ENCODE data around the gene SLC38A11.

SLC38A11 gene

DNA sequence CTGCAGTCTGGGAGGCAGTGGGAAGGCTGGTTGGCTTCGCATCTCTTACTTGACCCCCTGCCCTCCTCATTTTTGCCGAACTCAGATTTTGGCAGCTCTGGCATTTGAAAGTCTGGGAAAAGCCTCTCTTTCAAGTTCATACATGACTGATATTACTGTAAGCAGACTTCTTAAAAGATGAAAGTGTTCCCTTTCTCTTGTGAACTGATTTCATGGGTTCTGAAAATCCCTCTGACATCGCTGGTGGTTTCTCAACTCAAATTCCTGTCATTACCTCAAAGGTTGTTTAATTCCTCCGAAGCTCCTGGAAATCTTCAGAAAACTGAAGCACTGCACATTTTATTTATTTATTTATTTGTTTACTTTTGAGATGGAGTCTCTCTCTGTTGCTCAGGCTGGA, 16.9 kb upstream of the SLC38A11 start:
- in situ Hi-C loops (cut with HindIII; ENCODE audit: low sequenced_read_pairs) = no loop called here

DNA sequence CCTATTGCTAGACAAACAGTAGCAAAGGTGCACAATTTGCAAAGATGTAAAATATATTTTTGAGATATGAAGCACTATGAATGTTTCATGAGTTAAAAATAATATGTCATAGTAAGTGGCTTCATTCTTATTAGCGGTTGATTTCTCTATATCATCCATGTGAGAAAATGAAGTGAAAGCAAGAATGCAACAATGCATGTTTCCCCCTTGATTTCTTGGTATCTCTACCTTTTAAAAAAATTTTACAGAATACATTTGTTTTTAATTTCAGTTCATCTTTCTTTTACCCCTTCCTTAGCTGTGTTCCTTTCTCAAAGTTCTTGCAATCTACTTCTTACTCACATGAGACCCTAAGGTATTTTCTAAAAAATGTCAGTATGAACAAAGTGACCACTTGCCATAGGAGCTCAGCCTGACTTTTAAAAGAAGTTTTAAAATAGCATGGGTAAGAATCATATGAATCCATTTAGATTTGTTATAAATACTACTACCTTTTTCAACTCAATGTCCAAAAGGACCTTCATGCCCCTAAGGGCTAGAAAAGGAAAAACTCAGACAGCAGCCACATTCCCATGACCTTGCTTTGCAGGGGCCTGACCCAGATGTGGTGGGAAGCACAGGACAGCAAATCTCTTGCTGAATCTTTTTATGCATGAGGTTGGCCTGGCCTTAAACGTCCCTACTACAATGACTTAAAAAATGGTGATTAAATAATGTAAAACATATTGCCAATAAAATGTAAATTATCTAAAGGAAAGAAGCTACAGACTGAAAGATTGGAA, 14.8 kb upstream of the SLC38A11 start:
- in situ Hi-C loops (cut with HindIII; ENCODE audit: low sequenced_read_pairs) = no loop called here

DNA sequence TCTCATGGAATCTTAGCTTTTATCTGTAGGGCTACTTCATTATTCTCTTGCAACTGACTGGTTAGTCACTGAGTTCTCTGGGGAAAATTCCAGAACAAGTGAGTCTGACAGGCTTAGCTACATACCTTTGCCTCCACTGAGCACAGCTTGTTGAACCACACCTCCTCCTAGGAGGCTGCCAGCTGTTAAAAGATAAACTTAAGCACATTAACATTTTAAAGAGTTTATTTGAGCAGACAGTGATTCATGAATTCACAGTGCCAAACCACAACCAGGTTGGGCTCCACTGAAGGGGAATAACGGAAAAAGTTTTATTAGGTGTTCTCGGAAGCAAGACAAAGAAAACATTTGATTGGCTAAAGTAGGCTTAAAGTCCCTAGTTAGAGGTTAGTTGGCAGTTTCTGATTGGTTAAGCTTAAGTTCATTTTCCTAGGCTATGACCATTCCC, 12.5 kb upstream of the SLC38A11 start:
- in situ Hi-C loops (cut with HindIII; ENCODE audit: low sequenced_read_pairs) = no loop called here

DNA sequence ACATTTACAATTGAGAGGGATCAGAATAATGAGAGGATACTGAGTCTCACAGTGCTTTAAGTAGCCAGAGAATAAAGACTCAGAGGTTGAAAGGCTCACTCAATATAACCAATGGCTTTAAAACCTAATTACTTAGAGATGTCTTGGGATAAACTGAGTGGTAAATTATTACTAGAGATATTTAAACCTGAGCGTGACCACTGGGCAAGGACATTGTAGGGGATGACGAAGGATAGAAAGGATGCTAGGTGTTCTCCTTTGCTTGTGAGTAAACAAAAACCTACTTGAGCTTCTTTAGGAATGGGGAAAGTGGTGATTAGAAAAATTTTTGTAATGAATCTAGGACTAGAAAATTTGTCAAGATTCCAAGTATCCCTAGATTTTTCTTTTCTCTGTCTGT, 12.0 kb upstream of the SLC38A11 start:
- in situ Hi-C loops (cut with HindIII; ENCODE audit: low sequenced_read_pairs) = no loop called here

DNA sequence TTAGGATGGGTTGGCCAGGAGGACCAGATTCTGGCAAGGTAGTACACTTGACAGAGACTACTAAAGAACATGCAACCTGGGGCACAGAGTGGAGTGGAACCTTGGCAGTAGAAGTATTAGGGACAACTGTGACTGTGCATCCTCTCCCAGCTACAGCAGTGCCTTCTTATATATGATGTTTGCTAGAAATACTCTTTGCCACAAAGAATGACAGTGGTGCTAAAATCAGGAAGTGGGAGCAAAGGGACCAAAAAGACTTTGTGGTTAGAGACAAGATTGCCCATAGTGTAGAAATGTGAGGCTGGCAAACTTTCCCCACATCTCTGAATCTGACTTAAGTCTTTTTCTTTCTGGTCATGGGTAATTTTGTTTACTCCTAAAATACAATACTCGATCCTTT, 9.4 kb upstream of the SLC38A11 start:
- in situ Hi-C loops (cut with HindIII; ENCODE audit: low sequenced_read_pairs) = no loop called here

DNA sequence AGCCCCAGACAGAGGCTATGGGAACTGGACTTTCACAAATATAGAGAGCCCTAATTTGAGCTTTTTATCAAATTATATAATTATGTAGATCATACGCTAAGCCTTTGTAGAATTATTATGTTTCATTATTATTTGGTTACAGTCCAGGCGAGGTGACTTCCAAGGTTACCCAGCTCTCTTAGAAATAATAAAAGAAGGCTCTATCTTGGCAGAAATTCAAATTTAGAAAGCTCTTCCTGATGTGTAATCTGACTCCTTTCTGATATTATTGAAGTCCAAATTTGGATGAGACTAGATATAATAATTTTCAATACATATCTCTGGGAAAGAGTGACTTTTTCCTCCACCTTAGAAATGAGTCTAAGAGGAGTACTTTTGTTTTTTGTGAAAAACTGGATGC, 4.8 kb upstream of the SLC38A11 start:
- in situ Hi-C loops (cut with HindIII; ENCODE audit: low sequenced_read_pairs) = no loop called here

DNA sequence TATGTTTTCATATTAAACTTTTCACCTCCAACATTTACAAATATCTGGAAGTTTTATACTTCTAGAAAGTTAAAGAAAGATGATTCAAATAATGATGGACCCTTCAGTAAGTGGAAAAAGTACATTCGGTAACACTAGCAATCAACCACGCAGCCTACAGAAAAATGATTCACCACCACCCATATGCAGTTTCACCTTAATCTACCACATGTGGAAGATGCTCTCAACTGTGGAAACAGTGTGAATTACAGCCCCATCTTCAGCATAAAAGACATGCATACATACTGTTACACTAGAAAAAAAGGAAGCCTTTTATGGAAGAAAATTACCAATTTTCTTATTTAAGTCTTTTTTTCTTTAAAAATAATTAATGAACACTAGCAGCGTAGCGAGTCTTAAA, 1.1 kb downstream of the SLC38A11 start:
- in situ Hi-C loops (cut with HindIII; ENCODE audit: low sequenced_read_pairs) = no loop called here

DNA sequence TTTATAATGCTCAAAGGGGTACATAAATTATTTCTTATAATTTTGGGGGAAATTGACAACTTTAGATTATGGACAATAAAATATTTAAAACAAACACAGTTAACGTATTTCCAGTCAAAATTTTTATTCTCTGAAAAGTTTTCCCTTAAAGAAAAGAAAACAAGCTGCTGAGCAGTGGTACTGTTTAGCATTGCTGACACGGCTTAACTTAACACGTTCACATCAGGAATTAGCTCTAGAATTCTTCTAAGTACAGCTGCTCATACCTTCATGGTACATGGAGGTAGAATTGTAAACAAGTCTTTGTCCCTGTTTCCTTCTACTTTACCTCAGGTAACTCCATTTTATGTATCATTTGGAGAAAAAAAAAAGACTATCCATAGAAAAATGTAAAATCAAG, 2.0 kb downstream of the SLC38A11 start:
- in situ Hi-C loops (cut with HindIII; ENCODE audit: low sequenced_read_pairs) = no loop called here

DNA sequence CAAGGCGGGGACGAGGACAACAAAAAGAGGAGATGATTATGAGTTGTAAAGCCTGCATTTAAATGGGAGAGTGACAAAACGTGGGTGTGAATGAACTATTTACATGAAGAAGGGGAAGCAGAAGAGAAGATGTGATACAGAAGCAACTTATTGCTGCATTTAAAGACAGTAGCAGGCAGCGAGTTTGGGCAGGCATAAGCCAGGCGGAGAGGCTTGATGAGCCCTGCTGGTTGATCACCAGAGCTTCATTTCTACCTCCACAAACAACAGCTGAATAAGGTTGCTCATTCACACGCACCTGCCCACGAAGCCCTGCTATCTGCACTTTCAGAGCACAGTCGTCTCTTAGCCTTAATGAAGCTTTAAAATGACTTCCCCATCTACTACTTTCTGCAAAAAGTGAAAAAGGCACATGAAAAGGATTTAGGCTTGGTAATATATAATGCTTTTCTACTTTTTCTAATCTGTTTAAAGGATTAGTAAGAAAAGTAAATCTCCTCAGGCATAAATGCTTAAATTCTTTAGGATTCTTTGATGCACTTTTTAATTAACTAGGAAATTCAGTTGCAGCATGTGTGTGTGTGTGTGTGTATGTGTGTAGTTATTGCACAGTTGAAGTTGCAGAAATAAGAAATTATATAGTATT, 3.1 kb downstream of the SLC38A11 start:
- in situ Hi-C loops (cut with HindIII; ENCODE audit: low sequenced_read_pairs) = no loop called here

DNA sequence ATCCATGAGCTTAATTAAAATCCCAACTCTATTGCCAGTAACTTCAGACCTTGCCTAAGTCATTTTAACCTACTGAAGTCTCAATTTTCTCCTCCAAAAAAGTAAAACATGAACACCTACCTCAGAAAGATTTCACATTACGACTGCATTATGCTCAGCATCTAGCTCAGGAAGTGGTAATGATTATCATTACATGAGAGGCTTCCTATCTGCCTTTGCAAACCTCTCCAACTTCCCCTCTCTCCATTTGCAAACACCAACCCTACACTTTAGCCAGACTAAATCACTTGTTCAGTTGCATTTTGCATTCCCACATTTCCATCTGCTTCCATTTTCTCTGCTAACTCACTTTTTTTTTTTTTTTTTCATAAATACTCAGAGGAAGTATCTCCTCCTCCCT, 6.8 kb downstream of the SLC38A11 start:
- in situ Hi-C loops (cut with HindIII; ENCODE audit: low sequenced_read_pairs) = no loop called here

DNA sequence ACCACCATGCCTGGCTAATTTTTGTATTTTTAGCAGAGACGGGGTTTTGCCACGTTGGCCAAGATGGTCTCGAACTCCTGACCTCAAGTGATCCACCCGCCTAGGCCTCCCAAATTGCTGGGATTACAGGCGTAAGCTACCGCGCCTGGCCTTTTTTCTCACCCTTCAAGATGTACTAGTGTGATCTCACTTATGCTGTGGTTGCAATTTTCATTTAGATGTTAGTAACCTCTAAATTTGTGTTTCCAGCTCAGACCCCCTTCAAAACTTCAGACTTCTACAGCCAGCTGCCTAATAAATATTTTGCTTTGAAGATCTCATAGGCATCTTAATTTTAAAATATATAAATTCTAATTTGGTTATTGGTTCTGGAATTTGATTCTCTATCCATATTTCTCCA, 8.0 kb downstream of the SLC38A11 start:
- in situ Hi-C loops (cut with HindIII; ENCODE audit: low sequenced_read_pairs) = no loop called here

DNA sequence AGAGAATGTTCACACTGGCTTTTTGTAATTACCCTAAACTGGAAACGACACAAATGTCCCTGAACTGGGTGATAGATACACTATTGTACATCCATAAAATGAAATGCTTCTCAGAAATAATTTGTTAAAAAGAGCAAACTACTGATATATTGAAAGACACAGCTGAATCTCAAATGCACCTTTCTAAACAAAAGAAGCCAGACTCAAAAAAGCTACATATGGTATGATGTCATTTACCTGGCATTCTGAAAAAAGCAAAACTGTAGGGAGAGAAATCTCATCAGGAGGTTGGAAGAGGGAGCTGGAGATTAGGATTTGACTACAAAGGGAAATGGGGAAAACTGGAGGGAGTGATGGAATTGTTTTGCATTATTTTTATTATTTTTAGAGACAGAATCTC, 12.0 kb downstream of the SLC38A11 start:
- in situ Hi-C loops (cut with HindIII; ENCODE audit: low sequenced_read_pairs) = no loop called here

DNA sequence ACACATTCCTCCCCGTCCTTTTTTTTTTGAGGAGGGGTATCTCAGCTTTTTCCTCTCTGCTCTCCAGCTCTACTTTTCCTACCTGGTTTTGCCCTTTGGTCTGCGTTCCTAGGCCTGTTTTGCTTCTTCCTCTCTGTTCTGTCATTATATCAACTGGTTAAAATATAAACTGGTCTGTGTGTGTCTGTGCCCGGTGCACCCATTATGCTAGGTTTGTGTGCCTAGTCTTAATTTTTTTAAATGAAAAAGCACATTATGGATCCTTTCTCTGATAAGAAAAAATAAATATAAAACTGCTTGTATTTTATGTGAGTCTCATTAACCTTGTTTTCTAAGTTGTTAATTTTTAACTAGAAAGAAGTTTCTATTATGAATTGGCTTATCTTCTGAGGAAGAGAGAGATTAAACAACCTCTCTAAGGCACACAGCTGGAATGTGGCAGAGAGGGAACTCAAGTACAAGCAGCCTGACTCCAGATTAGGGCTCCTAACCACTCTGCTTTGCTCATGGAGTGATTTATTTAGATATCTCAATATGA, 17.4 kb downstream of the SLC38A11 start:
- in situ Hi-C loops (cut with HindIII; ENCODE audit: low sequenced_read_pairs) = no loop called here

DNA sequence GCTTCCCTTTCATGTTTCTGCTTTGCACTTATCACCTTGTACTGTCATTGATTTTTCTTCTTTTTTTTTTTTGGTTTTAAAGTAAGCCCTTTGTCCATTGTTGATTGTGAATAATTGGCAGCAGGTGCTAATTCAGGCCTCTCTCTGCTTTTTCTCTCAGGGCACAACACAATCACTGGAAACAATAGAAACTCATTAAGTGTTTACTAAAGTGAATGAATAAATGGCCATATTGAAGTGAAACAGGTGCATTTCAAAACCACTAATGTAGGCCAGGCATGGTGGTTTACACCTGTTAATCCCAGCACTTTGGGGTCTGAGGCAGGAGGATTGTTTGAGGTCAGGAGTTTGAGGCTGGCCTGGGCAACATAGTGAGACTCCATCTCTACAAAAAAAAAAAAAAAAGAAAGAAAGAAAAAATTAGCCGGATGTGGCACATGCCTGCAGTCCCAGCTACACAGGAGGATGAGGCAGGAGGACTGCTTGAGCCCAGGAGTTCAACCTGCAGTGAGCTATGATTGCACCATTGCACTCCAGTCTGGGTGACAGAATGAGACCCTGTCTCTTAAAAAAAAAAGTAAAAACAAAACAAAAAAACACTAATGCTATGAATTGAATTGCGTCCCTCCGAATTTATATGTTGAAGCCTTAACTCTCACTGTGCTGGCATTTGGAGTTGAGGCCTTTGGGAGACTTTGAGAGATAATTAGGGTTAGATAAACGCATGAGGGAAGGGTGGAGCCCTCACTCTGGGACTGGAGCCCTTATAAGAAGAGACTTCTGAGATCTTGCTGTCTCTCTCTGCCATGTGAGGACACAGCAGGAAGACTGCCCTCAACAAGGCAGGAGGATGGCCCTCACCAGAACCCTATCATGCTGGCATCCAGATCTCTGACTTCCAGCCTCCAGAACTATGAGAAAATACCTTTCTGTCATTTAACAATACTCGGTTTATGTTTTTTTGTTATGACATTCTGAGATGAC, 19.9 kb downstream of the SLC38A11 start:
- in situ Hi-C loops (cut with HindIII; ENCODE audit: low sequenced_read_pairs) = no loop called here

DNA sequence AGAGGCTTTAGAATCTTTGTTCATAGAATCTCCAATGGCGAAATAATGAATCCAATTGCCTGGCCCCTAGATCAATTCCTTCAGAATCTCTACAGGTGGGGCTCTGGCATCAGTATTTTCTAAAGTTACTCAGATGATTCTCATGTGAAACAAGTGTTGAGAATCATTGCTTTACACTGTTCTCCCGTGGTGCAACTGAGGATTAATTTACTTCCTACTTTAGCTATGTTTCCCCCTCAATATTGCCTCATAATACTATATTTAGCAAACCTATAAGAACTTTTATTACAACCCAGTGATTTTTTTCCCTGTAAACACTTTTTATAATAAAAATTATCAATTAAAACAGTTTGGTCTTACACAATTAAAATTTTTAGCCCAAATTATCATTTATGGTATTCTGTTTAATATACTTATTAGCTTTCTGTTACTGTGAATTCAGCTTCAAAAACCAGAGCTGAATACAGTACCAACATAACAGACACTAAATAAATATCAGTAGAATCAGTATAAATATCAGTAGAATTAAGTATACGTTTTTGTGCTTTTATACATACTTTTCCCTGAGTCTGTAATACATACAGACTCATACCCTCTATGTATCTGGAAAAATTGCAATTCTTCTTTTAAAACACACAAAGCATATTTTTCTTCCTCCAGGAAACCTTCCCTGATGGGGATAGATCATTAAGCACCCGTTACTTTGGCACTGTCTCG, 20.8 kb downstream of the SLC38A11 start:
- in situ Hi-C loops (cut with HindIII; ENCODE audit: low sequenced_read_pairs) = no loop called here

DNA sequence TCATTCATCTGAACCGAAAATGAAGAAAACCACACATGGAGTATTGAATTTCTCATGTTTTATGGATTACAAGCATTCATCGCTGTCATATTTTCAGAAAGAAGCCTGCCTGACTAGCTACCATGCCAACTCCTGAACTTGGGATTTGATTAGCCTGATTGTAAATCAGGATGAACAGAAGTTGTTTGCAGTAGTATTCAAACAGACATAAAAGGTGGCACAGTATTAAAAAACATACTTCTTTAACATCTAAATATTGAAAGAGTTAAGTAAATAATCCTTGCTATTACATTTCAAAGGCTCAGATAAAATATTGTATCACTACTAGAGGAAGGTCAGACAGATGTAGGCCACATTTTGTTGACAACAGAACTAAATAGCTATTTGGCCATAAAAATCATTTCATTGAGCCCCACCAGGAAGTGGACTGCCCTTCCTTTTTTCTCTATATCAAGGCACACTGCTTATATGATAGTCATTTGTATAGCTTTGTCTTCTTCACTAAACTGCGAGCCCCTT, 21.6 kb downstream of the SLC38A11 start:
- in situ Hi-C loops (cut with HindIII; ENCODE audit: low sequenced_read_pairs) = no loop called here

DNA sequence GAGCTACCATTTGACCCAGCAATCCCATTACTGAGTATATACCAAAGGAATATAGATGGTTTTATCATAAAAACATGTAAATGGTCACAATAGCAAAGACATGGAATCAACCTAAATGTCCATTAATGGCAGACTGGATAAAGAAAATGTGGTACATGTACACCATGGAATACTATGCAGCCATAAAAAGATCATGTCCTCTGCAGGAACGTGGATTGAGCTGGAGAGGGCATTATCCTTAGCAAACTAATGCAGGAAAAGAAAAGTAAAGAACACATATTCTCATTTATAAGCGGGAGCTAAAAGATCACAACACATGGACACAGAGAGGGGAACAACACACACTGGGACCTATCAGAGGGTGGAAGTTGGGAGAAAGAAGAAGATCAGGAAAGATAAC, 22.9 kb downstream of the SLC38A11 start:
- in situ Hi-C loops (cut with HindIII; ENCODE audit: low sequenced_read_pairs) = no loop called here

DNA sequence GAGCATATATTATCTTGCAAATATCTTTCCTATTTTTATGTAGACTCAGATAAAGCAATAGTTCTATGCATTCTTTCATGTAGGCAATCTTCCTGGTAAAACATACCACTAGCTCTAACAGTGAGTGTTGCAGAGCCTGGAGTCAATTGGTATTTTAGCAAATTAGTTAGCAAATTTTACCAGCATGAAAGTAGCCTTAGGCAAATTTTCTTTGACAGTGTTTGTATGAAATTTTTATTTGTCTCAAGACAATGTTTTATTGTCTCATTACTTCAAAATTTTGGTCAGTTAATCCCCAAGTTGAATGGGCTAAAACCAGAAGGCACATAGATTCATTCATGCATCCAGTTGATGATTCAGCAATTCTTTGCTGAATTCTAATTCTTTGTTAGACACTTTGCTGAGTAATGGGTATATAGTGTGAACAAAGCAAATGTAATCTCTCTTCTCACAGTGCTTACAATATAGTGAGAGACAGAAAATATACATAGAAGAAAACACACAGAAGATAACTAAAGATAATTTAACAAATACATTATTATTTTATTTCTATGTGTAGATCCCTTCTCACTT, 27.1 kb downstream of the SLC38A11 start:
- in situ Hi-C loops (cut with HindIII; ENCODE audit: low sequenced_read_pairs) = no loop called here

DNA sequence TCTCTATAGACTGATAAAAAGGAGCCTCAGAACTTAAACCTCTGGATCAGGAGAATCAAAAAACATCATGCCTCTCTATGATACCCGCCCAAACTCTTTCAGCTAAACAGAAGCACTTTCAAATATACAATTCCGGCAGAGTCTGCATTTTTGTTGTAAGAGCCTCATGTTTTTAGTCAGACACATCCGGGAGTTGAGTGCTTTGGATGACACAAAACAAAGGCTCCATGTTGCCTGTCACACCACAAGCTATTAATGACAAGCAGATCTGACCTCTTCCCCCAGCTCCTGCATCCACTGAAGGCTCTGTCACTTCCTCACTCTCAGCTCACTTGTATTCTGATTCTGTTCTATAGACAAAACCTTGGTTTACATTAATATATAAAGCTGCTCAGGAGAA, 33.2 kb downstream of the SLC38A11 start:
- in situ Hi-C loops (cut with HindIII; ENCODE audit: low sequenced_read_pairs) = no loop called here

DNA sequence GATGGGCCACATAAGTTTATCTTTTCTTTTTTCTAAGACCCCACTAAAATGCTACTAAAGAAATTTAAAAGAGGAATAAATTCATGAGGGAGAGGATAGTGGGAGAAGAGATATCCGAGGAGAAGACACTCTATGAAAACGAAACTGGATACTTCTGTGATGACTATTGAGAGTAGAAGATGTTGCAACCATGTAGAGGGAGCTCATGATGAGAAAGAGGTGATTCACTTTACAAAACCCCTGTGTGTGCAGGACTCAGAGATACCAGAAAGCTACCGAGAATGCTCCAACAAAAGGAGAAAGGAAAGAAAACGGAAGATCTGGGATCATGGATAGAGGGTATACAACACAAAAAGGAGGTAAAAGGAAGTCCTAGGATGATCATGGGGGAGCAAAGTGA, 34.9 kb downstream of the SLC38A11 start:
- in situ Hi-C loops (cut with HindIII; ENCODE audit: low sequenced_read_pairs) = no loop called here

All from DLD1 (cell line).